AG08395 (cell line): ENCODE measurements around the gene TMA7.
A peak's percentile ranks its signal among the peaks of the same experiment; 100 is the strongest.

ENCODE experiments used
- DNase-seq: peaks from one replicate; pipeline ENCODE4 v3.0.0; 2012; ENCODE audit warnings: mixed read lengths, low spot score

TMA7 gene

DNA sequence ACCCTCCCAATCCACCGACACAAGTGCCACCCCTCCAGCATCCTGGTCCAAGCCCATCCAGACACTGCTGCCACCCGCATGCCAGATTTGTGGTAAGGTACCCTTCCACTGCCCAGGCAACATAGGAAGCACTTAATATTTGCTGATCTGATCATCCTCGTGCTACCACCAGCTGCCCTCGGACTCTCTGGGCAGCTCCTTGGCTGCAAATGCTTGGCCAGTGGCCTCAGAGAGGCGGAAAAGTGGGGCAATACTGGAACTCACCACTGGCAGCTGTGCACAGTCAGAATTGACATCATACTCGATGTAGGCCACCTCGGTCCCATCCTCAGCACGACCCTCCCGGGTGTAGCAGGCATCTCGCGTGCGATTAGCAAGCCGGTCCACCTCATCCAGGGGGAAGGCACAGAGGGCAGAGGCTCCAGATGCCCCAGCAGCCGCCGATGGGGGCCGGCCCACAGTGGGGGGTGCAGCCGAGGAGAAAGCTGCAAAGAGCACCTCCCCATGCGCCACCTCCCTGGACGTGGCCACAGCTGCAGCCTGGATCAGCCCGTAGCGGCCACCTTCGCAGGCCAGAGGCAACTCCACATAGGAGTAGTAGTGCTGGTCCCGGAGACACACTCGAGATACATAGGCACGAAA is 16.7 kb upstream of the TMA7 start:
- DNase-seq = no peak

DNA sequence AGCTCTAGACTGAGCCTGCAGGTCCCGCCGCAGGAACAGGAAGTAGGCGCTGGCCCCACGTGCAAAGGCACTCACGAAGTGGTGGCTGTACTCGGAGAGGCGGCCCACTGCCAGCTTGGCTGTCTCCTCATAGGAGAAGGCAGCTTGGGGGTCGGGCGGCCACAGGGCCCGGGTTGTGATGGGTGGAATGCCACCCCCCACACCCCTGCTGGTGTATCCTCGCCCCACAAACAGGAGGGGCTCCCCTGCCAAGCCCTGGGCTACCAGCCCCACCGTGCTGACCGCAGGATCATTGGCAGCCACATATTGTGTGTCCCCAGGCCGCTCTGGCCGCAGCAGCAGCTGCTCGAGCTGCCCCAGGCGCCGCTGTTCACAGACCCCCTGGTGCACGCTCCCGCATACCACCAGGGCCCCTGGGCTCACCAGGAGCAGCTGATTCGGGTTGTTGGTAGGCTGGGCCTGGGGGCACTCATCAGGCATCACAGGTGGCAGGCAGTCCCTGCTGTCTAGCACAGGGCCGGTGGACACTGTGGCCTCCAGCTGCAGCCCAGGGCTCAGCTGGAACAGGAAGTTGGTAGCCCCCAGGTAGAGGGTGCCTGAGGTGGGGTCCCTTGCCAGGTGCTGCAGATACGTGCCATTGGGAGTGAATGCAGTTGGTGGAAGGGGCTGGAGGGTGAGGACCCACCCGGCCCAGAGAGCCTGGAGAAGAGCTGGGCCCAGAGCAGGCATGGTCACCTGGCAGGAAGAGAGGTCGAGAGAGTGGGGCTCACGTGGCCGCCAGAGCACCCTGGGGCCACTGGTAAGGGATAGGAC is 16.0 kb upstream of the TMA7 start:
- no peak for DNase-seq

DNA sequence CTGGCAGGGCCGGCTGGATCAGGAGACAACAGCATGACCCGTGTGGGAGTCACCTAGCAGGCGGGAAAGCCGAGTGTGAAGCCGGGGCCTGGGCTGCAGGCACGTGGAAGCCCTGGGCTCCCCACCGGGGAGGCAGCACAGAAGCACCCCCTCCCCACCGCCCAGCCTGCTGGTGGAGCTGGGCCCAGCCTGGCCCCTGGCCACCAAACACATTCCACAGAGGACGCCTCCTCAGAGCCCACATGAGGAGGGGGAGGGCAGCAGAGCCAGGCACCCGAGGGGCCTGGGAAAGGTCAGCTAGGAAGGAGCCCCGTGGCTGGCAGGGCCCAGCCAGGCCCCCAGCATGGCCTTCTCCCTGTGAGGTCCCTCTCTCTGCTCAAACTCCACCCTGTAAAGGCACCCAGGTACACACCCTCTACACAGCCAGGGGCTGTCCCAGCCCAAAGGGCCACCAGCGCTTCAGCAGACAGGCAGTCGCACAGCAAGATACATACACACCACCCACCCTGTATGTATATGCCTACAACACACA is 14.7 kb upstream of the TMA7 start:
- DNase-seq = no peak

DNA sequence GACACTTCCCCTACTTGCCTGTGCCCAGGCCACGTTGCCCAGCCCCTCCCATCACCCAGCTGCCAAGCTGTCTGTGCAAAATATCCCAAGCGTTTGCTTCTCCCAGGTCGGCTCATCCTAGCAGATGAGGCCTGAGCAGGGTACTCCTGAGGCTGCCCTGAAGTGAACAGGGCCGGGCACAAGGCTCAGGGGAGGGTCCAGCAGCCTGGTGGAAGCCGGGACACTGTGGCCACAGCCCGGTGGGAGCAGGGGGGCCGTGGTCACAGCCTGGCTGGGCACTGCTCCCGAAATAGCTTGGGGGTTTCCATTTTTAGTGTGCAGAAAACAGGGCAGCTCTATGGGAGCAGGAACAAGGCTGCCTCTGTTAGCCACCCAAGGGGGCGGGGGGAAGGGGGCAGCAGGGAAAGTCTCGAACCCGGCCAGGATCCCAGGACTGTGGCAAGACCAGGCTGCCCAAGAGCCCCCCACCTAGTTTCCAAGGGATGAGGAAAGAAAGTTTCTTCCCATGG is 13.6 kb upstream of the TMA7 start:
- DNase-seq = no peak

DNA sequence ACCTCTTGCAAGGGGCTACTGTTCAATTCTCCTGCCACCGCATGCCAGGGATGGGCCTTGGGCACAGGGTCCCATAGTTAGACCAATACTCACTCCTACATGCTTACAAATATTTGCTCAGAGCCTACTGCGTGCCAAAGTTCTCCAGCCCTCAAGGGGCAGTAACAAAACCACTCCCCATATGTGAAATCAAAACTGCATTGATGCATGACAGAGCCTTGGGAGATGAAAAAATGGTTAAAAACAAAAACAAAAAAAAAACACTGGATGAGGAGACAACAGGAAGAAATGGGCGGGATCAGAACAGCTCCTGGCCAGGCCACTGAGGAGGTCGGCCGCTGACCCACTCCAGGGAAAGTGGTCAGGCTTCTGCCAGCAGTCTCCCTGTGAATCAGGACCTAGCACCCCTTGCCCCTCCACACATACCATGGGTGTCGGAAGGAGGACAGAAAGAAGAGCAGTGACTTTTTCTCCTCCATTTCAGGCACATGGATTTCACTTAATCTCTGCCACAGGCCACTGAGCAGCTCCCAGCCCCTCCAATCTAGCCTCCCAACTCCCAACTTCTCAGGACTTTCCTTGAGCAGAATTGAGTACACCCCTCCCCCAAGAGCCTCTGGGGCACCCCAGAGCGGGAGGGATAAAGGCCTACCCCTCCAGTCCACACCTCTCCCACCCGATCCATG is 13.0 kb upstream of the TMA7 start:
- no peak for DNase-seq

DNA sequence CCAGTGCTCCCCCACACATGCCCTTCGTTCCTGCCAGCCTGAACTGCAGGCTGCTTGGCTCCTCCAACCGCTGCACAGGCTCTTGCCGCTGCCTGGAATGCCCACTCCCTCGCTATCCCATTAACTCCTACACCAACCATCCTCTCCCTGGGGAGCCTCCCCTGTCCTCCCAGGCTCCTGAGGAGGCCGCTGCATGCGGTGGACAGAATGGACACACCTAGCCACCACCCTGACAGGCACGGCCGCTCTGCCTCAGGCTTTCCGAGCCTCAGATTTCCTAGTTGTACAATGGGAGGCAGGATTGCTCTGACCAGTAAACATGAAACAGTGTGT is 12.5 kb upstream of the TMA7 start:
- no peak for DNase-seq

DNA sequence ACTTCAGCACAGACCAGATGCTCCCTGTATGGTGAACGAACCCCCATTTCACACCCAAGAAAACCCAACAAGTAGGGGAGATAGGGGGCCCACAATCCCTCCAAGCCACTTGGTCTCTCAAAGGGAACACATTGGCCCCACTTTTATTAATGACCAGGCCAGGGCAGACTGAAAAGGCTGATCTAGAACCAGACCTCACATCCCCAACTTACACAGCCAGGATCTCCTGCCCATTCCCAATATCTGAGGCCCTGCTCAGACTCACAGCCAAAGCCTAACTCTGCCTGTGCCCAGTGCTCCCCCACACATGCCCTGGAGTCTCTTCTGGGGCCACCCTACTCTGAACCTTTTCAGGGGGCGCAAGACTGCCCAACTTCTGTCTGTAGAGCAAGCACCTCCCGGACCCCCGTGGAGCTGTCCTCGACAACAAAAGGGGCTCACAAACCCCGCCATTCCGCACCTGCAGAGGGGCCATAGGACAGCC is 11.9 kb upstream of the TMA7 start:
- DNase-seq = no peak

DNA sequence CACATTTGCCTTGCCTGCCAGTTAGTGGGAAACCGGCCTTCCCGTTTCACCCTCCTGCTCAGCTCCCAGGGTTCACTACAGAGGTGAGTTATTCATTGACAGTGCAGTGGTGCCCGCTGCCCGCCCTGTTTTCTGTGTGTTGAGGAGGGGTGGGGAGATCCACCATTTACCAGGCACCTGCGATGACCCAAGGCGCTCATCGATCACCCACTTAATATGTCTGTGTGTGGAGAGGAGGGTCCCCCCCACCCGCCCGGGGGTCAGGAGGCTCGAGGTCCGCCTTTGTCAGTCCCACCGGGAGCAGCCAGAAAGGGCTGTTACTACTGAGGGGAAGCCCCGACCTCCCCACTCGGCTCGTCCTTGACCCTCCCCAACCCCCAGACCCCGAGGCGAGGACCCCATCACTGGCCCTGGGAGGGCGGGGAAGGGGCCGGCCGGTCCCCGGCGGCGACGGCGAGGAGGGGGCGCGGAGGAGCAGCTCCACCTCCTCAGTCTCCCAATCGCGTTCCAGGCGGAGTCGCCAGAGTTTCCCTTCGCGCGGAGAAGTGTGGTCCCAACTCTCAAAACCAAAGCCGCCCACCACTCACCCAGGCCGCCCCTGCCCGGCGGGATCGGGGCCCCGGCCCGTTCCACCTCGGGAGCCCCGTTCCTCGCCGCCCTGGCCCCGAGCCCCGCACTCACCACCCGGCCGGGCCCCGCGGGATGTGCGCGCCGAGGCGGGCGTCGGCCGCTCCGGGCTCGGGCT is 11.3 kb upstream of the TMA7 start:
- DNase-seq = no peak

DNA sequence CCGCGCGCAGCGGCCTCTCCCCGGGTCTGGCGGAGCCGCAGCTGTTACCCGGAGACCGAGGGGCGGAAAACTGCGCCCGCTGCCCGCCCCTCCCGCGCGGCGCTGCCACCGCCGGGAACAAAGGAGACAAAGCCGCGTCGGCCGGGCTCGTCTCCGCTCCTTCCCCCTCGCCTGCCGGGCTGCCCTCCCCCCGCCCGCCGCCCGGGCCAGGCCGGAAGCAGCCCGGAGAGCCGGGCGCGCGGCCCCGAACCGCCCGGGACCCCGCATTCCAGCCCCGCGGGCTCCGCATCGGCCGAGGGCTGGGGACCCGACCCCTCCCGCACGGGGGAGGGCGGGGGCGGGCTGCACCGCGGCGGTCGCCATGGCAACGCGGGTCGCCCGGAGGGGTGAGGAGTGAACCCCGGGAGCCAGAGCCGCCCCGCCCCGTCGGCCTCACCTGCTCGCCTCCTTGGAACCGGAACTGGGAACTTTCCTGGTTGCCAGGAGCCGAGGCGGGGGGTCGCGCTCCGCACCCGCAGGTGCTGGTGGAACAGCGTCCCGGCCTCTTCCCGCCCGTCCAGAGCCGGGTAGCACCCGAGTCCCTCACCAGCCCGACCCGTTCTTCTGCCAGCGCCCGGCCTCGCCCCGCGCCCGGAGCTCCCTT is 10.6 kb upstream of the TMA7 start:
- DNase-seq = peak; percentile 57

DNA sequence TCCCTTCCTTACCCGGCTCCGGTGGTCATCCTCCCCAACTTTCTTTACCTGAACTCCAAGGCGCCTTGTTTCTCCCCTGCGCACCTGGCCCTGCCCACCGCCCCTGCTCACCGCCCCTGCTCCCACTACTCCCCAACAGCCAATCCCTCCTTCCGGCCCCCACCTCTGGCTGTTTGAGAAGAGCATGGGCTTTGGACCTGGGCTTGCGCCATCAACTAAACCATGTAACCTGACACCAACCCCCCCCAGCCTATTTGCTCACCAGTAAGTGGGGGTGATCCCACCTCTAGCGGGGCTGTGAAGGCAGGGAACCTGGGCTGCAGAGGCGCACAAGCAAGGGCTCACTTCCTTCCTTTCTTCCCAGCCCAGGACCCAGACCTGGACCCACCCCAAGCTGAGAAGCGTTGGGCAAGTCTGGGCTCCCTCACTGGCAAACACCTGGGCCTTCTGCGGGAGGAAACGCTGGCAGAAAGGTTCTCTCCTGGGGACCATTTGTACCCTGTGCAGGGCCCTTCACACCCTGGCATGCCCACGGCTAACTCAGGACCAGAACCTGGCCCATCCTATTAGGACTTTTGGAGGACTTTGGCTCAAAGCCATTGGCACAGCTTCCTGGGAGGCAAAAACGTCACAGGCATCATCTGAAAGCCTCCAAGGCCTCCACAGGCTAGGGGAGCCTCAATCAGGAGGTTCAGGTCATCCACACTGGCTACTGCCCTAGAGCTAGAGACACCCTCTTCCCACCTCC is 9.9 kb upstream of the TMA7 start, which contains the start of gene PLXNB1:
PLXNB1 (minus strand) TSS at position 127 of the 748 bp plus-strand sequence. CDS start 5,475 bp downstream, outside the sequence.
- peak; percentile 37 for DNase-seq

DNA sequence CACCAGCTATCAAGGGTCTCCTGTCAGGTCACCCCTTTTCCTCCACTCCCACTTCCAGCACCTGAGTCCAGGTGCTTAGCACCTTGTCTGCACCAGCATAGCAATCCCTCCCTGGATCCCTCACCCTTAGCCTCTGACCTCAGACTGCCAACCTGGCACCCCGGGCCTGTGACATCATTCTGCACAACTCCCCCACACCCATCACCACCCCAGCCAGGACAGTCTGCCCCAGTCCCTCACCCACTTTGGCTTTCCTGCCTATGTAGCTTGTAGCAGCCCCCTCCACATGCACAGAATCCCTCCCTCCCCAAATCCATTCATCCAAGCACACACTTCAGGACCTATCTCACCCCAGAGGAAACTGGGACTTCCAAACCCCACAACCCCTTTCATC is 9.4 kb upstream of the TMA7 start:
- no peak for DNase-seq

DNA sequence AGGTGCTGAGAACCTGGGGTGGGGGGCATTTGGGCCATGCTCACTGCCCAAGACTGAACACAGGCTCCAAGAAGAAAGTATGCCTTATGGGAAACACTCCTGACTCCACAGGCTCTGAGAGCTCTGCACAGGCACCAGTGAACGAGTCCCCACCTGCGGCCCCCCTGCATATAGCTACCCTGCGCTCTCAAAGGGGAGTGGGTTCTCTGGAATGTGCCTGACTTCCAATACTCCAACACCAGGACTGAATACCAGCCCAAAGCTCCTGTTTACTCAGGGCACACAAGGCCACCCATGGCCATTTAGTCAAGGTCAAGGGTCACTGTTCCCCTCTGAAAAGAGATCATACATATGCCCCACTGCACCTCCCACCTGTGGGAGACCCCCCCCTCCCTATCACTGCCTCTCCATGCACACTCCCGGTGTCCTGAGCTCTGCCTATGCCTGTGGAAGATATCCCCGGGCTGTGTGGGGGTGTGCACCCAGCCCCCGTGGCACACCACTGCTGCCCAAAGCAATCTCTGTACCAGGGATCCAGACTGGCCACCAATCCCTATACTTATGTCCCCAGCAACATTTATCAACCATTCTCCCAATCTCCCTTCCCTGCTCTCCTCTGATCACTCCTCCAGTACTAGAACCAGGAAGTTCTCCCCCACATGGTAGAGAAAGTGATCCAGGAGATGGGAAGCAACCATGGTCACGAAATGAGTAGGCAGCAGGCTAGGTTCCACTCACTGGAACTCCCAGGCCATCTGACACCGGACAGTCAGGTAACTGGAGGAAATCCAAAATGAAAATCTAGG is 8.6 kb upstream of the TMA7 start:
- no peak for DNase-seq

DNA sequence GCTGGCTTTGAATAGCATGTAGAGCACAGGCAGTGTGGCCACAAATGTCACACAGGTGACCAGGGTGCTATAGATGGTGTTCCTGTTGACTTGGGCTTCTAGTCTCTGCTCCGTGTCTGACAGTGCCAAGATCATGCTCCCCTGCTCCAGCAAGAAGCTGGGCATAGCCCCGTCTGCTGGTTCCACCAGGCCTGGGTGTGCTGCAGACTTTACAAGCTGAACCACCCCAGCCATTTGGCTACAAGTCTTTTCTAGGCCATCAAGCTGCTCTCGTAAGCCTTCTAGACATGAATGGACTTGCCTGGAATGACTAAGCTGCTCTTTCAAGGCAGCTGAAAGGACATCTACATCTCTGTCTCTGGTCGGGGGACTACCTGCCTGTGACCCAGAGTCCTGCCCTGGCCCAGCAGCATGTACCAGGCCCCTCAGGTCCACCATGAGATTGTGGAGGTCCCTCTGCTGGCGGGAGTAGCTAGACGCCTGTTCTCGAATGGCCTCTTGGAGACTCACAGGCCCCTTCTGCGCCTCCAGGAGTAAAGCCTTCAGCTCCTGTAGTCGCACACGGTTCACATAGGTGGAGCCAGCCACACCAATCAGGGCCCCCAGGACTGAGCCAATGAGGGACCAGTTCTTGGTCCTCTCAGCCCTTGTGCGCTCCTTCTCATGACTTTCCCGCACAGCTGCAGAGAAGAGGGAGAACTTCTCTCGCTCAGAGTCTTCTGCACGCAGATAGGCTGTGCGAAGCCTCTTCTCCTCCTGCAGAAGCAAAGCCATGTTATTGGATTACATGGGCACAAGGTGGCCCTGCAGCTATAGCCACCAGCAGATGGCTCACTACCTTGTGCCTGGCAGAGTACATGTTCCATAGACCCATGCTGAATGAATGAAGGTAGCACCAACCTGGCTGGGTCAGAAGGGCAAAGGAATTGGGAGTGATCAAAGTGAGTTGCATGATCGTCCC is 7.4 kb upstream of the TMA7 start:
- DNase-seq = no peak

DNA sequence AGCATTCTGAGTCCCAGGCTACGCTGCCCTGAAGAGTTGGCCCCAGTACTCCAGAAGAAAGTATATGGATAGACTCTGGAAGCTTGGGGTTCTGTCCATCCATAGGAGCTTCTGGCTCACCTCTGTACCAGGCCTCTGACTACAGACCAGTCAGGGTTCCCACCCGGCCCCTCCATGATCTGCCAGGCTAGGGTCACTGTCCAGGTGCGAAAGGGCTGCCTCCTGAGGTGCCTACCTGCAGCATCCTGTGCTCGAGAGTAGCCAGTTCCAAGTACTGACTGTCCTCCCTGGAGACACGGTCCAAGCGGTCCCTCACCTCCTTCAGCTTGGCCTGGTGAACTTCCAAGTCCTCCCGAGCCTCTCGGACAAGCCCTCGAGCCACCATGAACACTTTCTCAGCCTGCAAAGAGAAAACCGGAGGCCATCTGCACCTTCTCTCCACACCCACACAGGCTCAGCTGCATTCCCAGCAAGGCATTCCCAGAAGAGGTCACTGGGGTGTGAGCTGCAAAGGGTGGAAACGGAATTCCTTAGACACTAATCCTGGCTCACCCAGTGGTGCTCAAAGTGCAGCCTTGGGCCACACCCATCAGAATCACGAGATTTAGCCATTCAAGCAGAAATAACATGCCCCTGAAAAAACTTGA is 6.5 kb upstream of the TMA7 start:
- peak; percentile 60 for DNase-seq

DNA sequence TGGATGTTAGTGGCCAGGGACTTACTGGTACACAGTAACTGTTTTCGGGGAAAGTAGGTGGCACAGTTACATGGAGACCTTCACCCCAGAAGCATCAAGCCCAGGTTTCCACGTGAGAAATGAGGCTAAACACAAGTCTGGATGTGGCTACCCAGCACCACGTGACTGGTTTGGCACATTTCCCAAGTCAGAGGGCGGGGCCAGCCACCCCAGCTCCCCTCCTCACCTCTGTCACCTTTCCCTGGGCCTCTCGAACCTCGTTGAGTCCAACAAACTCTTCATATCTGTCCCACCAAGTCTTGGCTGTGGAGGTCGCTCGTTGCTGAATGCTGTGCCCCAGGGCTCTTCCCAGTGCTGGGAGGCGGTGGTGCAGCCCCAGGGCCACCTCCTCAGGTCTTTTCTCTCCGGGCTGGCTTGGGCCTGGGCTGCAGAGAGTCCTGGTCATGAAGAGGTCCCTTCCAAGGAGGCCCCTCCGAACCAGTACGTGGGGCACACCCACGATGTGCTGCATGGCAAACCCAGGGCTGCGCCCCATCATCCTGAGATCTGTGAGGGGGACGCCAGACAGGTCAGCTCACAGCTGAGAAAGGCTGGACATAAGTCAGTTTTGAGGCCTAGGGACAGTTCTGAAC is 5.3 kb upstream of the TMA7 start:
- no peak for DNase-seq

DNA sequence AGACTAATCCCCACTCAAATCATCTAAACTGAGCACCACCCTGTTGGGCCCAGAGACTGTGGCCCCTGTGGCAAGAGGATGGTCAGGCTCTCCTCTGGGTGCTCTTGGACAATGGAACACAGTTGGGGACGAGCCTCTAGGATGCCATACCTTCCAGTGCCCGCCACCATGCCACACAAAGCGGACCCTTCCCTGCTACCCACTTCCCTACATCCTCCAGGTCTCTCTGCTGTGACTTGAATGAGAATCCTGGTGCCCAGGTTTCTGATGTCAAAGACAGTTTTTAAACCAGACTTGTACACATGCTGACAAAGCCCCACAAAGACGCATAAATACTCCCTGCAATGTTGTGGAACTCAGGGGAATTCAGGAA is 4.8 kb upstream of the TMA7 start:
- DNase-seq = no peak

DNA sequence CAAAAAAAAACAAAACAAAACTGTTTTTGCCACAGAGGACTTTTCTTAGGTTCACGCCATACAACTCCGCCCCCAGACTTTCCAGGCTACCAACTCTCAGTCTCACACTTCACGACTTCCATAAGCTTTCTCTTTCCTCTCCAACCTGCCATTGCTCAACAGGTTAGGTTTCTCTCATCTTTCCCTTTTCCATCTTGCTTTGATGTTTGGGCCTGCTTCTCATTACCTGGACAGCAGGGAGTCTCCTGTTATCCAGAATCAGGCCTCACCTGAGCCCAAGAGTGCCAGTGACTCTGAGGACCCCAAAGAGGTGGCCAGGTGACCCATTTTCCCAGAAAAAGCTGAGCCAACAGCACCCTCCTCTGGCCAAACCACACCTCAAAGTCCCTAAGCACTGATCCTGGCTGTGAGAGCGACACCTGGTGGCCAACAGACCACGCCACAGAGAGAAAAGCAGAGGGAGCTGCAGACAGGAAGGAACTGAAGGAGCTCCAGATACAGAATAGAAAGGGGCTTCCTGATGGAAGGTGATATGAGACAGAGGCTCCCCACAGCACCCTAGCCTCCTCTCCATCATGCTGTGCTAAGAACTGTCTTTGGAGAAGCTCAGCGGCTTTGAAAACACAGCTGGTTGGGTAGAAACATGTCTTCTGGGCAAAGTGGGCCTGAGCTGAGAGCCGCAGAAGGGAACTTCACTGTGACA is 4.1 kb upstream of the TMA7 start:
- DNase-seq = peak; percentile 86
